A172 (cell line): ENCODE measurements around the gene SPOP. TPM values are rescaled to one million over a fixed set of nuclear protein-coding genes. Genes with fewer than 3 reads are reported as not detected.
A peak's percentile ranks its signal among the peaks of the same experiment; 100 is the strongest.

Experiments used
- DNase-seq: peaks from one replicate; pipeline ENCODE4 v3.0.0-alpha.2; 2015; ENCODE audit warnings: low spot score
- total RNA-seq: library from RNA; depleted of rRNA; stranded (reverse); fragments of >200 nt; shearing (Covaris generic); gene quantifications from 2 replicates; pipeline ENCODE4 v1.2.3, GENCODE V29; 2014

SPOP gene
- total RNA-seq, 1 experiment from 2014 or later: 36.3 TPM

DNA sequence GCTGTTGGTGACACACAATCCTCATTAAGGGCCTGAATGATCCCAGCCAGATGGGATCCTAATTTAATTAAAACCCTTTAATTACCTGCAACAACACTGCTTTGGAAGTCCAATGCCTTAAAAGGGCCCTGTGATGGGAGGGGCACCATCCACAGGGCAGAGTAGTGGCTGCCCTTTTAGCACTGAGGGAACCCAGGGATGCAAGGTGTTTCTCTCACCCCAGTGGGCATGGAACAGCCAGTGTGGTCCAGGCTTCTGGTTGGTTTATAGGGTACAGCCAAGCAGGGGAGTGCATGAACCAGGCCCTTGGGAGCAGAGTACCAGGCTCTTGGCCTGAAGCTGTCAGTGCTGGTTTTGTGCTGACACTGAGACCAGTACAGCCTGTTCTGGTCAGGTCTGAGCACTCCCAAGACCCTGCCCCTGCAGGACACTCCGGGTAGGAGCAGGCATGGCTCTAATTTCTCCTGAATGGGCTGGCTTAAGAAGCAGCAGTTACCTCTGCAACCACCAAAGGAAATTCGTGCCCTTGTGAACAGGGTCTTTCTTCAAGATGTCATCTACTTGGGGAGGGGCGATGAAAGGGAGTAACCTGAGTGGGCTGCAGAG is 92.4 kb downstream of the SPOP start:
- no peak for DNase-seq

DNA sequence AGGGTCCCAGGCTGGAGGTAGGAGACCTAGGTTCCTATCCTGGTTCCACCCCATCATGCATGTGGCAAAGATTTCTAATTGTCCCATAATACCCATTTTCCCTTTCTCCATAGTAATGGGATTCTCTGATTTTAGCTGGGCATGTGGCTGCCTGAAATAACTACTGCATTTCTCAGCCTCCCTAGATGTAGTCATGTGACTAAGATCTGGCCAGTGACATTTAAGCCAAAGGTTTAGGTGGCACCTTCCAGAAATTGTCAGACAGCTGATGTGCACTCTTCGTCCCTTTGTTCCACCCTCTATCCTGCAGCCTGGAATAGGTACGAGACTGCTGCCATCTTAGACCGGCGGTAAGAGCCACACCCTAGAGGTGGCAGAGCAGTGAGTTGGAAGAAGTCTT is 94.0 kb downstream of the SPOP start:
- no peak for DNase-seq

DNA sequence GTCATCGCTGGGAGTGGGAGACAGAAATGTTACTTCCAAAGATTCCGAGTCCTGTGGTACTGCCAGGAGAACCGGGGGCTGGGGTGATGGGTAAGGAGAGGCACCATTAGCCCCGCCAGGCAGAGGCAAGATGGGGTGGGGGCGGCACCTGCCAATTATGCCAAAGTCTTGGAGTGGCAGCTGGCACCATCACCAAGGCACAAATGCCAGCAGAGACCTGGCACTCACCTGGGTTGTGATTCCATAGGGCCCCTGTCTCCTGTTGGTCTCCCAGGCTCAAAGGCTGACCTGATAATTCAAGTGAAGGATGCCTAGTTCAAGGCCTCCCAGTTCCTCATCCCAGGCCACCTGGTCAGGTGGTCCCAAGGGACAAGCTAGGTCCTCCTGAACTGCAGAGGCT is 94.7 kb downstream of the SPOP start:
- no peak for DNase-seq

DNA sequence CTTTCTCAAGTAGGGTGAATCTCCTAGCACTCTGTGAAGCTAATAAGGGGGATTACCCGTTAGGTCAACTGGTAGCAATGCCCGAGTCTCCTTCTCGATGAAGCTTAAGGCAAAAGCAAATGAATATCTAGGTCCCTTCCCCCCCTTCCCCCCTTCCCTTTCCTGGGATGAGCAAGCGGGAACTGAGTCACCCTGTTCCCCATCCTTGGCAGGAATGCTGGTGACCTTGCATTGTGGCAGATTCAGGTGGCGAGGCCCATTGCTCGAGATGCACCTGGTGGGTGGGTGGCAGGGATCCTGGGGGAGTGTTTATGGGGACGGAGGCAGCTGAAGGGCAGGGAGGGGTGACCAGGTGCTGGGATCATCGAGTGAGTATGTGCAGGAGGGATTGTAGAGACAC is 95.1 kb downstream of the SPOP start:
- DNase-seq: peak; percentile 71

DNA sequence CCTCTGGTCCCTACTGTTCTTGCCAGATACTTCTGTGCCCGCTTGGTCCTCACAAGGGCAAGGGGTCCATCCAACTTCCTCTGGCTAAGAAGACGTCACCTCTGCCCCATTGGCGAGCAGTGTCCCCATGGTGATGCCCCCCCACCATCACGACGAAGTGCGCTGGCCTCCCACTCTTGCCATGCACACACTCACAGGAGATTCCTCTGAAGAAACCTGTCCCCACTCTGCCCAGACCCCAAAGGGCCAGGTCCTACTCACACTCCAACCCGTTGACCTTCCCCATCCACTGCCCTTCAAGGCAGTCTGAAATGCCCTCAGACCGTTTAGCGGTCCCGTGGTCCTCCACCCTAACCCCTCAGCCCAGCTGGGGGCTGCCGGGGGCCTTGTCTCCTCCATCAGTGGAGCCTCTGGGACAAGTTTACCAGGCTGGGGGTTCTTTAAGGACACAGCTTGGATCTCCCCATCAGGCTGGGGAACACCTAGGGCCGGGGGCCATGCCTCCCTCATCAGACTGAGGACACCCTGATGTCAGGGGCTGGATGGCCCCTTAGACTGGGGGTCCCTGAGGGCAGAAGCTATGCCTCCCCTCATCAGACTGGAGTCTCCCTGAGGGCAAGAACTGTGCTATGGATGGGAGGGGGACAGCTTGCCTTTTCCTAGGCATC is 95.7 kb downstream of the SPOP start:
- DNase-seq: no peak

DNA sequence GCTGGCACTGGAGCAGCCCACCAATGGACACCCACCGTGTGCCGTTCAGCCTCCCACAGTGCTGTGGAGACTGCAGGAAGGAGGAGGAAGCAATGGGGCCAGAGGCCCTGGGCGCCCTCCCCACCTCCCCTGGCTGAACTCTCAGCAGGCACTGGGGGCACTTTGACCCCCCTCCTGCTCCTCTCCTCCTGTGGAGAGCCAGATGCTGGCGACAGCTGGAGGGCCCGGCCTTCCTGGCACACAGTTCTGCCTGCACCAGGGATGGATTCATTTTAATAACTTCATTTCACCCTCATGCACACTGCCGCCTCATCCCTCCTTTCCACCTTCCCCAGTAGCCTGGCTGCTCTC is 96.3 kb downstream of the SPOP start:
- DNase-seq: no peak

DNA sequence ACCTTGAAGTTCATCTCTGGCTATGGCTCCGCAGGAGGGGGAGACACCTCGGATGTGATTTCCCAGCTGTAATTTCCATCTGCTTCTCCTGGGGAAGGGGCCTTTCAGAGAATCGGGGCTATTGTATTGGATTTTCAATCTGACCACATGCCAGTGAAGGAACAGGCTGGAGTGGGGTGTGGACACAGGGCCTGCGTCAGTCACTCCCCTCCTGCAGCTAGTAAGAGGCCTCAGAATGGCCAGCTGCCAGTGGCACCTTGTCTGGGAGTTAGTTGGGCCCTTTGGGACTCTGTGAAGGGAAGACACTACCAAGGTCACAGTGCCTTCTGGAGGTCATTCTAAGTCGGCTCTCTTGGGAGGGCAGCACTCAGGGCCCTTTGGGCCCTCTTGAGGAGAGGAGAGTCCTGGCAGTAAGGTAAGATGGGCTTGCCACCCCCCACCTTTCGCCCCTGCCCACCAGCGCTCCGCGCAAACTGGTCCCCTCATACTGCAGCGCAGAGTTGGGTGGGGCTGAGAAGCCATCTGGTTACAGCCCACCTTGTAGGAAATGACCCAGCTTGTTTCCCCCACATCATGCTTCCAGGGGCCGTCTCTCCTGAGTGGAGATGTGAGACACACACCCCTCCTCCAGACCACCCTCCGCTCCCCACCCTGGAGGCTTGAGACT is 96.8 kb downstream of the SPOP start:
- no peak for DNase-seq

DNA sequence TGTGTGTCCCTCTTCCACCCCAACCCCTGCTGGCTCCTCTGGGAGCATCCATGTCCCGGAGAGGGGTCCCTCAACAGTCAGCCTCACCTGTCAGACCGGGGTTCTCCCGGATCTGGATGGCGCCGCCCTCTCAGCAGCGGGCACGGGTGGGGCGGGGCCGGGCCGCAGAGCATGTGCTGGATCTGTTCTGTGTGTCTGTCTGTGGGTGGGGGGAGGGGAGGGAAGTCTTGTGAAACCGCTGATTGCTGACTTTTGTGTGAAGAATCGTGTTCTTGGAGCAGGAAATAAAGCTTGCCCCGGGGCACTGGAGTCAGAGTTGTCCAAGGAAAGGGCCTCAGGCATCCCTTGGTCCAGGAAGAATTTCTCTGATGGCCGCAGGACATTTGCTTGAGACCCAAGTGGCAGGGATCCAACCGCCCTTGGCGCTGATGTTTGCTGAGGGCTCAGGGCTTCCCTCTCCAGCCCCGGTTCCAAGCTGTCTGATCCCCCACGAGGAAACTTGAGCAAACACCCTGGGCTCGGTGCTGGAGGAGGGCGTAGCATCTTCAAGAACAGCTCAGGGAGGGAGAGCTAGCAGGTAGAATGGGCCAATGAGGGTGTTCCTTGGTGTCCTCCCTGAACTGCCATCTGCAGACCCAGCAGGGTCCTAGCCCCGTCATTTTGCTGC is 97.7 kb downstream of the SPOP start:
- DNase-seq: no peak

DNA sequence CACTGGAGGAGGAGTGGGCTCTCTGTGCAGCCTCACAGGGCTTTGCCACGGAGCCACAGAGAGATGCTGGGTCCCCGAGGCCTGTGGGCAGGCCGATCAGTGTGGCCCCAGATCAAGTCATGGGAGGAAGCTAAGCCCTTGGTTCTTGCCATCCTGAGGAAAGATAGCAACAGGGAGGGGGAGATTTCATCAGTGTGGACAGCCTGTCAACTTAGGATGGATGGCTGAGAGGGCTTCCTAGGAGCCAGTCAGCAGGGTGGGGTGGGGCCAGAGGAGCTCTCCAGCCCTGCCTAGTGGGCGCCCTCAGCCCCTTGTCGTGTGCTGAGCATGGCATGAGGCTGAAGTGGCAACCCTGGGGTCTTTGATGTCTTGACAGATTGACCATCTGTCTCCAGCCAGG is 98.4 kb downstream of the SPOP start:
- no peak for DNase-seq

DNA sequence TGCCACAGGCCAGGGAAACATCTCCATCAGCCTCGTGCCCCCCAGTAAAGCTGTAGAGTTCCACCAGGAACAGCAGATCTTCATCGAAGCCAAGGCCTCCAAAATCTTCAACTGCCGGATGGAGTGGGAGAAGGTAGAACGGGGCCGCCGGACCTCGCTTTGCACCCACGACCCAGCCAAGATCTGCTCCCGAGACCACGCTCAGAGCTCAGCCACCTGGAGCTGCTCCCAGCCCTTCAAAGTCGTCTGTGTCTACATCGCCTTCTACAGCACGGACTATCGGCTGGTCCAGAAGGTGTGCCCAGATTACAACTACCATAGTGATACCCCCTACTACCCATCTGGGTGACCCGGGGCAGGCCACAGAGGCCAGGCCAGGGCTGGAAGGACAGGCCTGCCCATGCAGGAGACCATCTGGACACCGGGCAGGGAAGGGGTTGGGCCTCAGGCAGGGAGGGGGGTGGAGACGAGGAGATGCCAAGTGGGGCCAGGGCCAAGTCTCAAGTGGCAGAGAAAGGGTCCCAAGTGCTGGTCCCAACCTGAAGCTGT is 98.9 kb downstream of the SPOP start:
- DNase-seq: no peak

DNA sequence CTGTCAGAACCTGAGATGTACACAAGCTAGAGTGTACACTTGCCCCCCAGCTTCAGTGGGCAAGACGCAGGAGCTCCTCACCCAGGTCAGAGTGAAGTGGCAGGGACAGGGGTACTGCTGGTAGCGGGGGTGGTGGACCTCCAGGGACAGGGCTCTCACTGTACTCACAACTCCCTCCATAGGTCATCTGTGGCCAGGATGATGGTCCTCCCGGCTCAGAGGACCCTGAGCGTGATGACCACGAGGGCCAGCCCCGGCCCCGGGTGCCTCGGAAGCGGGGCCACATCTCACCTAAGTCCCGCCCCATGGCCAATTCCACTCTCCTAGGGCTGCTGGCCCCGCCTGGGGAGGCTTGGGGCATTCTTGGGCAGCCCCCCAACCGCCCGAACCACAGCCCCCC is 99.5 kb downstream of the SPOP start:
- DNase-seq: no peak

DNA sequence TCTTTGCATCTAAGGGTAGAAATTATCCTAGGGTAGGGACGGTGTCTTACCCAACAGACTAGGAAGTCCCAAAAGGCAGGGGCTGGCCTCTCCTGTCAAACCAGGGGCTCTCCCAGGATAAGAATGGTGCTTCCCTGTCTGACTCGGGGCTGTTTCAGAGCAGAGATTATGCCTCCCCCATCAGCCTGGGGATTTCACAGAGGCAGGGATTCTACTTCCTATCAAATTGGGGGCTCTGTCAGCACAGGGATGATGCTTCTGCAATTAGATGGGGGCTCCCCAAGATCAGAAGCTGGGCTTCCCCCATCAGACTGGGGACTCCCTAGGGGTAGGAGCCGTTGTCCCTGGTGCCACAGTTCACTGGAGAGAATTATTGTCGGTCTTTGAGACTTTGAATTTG is 99.9 kb downstream of the SPOP start:
- DNase-seq: no peak

DNA sequence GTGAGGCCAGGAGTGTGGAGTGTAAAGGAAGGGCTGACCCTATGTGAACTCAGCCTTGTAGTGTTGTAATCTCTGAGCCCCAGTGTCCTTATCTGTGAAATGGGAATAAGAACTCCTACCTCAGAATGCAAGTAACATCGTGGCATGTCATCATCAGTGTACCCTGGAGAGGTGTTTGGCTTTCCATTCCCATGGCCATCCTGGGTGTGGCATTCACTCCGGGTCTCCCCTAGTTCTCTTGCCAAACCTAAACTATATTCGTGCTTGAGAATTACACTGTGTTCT is 100.3 kb downstream of the SPOP start:
- no peak for DNase-seq

DNA sequence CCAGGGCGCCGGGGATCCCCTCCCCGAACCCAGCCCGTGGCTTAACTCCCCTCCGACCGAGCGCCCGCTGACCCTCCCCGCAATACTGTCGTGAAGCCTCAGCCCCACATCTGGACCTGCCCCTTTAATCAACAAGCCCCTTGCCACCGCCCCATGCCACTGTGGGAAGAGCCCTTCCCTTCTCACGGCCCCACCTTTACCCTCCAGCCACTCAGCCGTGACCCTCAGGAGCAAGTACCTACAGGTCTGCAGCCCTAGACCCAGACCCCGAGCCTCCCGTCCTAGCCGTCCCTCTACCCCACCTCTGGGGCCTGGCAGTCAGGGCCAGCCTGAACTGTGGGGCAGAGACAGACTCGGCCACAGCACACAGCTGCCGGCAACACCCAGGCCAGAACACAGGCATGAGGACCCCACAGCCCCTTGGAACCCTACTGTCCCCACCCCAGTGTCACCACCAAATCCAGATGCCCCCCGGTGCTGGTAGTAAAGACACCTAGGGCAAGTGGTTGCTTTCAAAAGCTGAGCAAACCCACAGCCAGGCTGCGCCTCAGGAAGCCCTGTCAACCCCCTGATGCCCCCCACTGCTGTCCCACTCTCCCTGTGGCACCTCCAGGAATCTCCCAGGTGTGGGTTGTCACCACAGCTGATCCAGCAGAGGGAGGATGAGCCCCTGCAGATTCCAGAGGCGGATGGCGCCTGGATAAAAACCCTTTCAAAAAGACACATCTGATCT is 100.8 kb downstream of the SPOP start:
- no peak for DNase-seq

DNA sequence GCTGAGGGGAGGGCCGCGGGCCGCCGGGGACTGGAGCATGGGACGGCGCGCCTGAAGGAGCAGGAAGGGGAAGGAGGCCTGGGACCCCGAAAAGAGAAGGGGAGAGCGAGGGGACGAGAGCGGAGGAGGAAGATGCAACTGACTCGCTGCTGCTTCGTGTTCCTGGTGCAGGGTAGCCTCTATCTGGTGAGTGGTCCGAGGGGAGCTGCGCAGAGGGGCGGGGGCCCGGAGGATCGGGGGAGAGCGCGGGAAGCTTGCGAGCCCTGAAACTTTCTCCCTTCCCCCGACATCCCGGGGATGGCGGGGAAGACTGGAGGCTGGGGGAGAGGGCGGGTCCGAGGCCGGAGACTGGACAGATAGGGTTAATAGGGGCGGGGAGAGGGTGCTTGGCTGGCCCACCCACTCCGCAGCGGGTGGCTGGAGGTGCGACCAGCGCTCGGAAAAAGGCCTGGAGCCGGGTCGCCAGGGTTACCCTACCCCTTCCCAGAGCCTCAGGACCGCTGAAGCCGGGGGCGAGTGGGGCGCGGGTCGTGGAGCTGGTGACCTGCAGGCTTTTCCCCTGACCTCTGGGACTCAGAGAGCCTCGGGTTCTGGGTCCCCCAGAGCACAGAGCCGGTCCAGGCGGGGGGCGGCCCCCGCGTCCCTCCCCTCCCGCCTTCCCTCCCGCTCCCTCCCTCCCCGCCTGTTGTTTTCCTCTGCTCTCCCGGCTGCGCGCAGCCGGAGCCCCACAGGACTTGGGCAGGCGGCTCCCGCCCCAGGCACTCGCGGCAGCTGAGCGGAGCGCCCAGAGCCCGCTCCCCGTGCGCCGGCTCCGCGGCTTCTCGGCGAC is 101.6 kb downstream of the SPOP start:
- no peak for DNase-seq

DNA sequence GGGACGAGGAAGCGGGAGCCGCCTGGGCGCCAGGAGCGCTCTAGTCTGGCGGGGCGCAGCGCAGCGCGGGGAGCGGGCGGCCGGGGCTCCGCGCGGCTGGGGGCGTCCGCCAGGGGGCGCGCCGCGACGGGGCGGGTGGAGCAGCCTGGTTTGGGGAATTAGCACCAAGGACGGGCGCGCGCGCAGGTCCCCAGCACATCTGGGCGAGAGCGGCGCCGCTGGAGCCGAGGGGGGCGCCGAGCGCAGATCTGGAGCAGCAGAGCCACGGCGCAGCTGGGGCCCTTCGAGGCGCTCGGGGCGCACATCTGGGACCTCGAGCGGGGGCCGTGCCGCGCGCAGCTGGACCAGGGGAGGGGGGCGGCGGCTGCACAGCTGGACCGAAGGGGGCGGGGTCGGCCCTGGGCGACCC is 102.2 kb downstream of the SPOP start, which contains the start of gene NXPH3:
NXPH3 (plus strand) TSS at position 193 of the 409 bp plus-strand sequence. CDS start 349 bp downstream, outside the sequence.
- peak; percentile 27 for DNase-seq

DNA sequence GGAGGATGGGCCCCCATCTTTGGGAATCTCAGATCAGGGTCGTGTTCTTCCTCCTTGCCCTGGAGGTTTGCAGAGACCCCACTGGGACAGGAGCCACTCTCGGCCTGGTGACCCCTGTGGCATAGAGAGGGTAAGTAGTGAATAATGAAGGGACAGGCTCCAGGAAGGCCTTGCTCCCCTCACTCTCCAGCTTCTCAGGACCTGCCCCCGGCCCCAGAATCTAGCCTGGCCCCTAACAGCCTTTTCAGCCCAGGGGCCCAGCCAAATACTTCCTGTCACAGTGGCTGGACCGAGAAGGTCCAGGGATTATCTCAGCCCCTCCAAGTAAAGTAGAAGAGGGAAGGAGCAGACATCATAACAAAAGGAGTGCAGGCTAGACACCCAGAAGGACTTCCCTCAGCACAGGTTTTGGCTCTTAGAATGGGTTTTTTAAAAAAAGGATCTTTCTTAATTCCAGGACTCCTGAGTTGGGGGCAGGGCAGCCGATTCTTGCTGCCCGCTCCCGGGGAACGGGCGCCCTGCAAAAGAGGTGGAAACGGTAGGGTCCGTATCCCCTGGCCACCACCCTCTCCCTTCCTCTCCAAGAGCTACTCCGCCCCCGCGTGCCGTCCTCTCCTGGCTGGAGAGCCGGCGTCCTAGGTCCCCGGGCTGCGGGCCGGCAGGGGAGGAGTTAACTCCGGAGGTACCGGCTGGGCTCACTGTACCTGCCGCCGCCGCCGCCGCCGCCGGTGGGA is 102.8 kb downstream of the SPOP start:
- no peak for DNase-seq

DNA sequence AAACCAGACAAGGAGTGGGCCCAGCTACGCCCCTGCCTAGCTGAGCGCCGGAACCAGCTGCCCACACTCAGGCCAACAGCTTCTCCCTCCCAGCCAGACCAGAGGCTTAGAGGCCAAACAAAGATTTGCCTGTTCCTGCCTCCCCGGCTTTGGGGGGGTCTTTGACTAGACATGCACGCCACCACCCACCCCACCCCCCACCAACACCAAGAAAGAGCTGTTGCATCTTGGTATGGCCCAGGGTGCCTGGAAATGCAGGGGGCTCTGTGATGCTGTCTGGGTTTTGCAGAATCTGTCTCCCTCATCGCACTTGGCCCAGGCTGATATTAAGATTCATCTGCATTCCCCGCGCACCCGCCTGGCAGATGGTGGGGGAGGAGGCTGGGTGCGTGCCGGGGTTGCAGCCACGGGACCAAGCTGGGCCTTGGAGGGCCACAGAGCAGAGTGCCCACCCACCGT is 103.5 kb downstream of the SPOP start:
- no peak for DNase-seq

DNA sequence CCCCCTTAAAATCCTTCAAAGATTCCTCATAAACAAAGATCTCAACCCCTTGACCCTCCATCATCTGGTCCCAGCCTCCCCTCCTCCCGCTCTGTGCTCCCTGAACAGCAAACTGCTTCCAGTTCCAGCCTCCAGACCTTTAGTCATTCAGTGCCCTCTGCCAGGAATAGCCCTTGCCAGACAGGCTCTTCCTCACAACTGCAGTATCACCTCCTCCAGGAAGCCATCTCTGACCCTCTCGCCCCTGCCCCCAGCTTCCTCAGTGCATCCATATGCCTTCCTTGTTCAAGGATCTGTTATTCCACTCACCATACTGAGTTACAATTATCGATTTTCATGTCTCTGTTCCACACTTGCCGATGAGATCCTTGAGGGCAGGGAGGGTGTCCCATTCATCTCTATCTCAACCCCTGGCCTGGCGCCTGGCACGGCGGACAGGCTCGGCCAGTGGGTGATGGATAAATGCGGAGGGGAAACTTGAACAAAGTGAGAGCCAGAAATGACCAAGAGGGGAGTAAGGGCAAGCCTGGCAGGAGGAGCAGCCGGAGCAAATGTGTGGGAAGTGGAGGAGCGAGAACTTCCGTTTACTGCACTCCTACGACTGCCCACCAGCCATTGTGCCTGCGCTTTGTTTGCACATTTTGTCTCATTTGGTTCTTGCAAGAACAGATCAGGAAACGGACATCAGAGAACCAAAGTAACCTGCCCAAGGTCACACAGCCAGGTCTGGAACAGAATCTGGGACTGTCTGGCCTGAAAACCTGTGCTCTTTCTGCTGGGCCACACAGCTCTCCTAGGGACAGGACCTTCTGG is 104.2 kb downstream of the SPOP start:
- DNase-seq: no peak
